SW480 (cell line): ENCODE results near the gene S1PR2.

Experiments
- DNase-seq: peaks from one replicate; pipeline ENCODE4 v3.0.0-alpha.2; 2016; ENCODE audit warnings: low spot score

Gene S1PR2

GRCh38 chr19:10230861-10231611 is at the start of gene S1PR2:
S1PR2 (minus strand) TSS chr19:10231331; CDS start chr19:10224905, 6,426 bp downstream.
- peak; percentile 84 for DNase-seq

GRCh38 chr19:10279737-10280442 is 48.8 kb upstream of the S1PR2 start:
- DNase-seq, result no peak

- DNase-seq, result no peak
Measured at GRCh38 chr19:10278935-10279334, 47.8 kb upstream of the S1PR2 start.

GRCh38 chr19:10277795-10278589 is 46.9 kb upstream of the S1PR2 start:
- no peak for DNase-seq

GRCh38 chr19:10274589-10274988 is 43.5 kb upstream of the S1PR2 start:
- DNase-seq, result no peak

- DNase-seq, result no peak
Measured at GRCh38 chr19:10271543-10272086, 40.5 kb upstream of the S1PR2 start.

GRCh38 chr19:10270616-10271394 is 39.7 kb upstream of the S1PR2 start, which contains the start of gene ICAM1:
ICAM1 (plus strand) TSS chr19:10271120; CDS start chr19:10271160, 40 bp downstream.
- DNase-seq, result peak; percentile 63

GRCh38 chr19:10270180-10270615 is 39.1 kb upstream of the S1PR2 start:
- peak; percentile 38 for DNase-seq

GRCh38 chr19:10269333-10270179 is 38.4 kb upstream of the S1PR2 start:
- peak; percentile 60 for DNase-seq

GRCh38 chr19:10268071-10268470 is 36.9 kb upstream of the S1PR2 start:
- no peak for DNase-seq

- DNase-seq, result no peak
Measured at GRCh38 chr19:10266706-10267105, 35.6 kb upstream of the S1PR2 start.

- no peak for DNase-seq
Measured at GRCh38 chr19:10262771-10263170, 31.6 kb upstream of the S1PR2 start.

GRCh38 chr19:10260141-10260584 is 29.0 kb upstream of the S1PR2 start:
- DNase-seq, result peak; percentile 73

- peak; percentile 86 for DNase-seq
Measured at GRCh38 chr19:10259162-10259905, 28.2 kb upstream of the S1PR2 start.

- DNase-seq, result no peak
Measured at GRCh38 chr19:10258080-10258710, 27.1 kb upstream of the S1PR2 start.

- DNase-seq, result no peak
Measured at GRCh38 chr19:10256970-10257615, 26.0 kb upstream of the S1PR2 start.

- DNase-seq, result no peak
Measured at GRCh38 chr19:10256551-10256950, 25.4 kb upstream of the S1PR2 start.

- DNase-seq, result no peak
Measured at GRCh38 chr19:10255358-10255757, 24.2 kb upstream of the S1PR2 start.

GRCh38 chr19:10254244-10254643 is 23.1 kb upstream of the S1PR2 start:
- no peak for DNase-seq
